Erythroblast (primary cell): Measurements from ENCODE around the gene ST14.
"Not testable (repeated sequence)": the region's sequence is repeated elsewhere in the genome, so short reads cannot be mapped to it uniquely, and the experiment has no call there.

Source experiments
- DNase-seq, 2 experiments: peaks; one replicate each; lab custom pipeline; 2025; lab: John Stamatoyannopoulos, UW
- GATA1 ChIP-seq: IDR thresholded peaks from 2 replicates; pipeline ENCODE4 v1.6.1; 2011; ENCODE audit warnings: low read depth, mild to moderate bottlenecking, control low read depth, low read length, moderate library complexity
- POLR2A ChIP-seq: IDR thresholded peaks from 2 replicates; pipeline ENCODE4 v1.6.1; 2011; ENCODE audit warnings: mild to moderate bottlenecking, low read length

Gene ST14

GRCh38 chr11:130162733-130163132, 3.2 kb downstream of the ST14 start:
- no peak for DNase-seq
- no peak for TF ChIP-seq POLR2A
- TF ChIP-seq GATA1: no peak

GRCh38 chr11:130163346-130164220, 4.0 kb downstream of the ST14 start:
- no peak for DNase-seq
- TF ChIP-seq POLR2A (no peak), GATA1 (no peak)

DNA sequence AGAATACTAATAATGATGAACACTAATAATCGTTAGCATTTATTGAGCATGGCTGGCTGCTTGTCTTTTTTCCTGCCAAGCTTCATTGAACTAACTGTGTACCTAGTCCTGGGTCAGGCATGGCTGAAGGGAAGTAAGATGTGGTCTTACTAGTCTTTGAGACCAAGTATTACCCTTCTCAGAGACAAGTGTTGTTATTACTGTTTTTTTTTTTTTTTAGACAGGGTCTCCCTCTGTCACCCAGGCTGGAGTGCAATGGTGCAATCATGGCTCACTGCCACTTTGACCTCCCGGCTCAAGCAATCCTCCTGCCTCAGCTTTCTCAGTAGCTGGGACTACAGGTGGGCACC, 4.6 kb downstream of the ST14 start:
- TF ChIP-seq GATA1: no peak
- TF ChIP-seq POLR2A: no peak
- DNase-seq: no peak

- TF ChIP-seq POLR2A: no peak
- TF ChIP-seq GATA1: no peak
- DNase-seq: no peak
Observed at GRCh38 chr11:130165601-130166456, 6.2 kb downstream of the ST14 start.

DNA sequence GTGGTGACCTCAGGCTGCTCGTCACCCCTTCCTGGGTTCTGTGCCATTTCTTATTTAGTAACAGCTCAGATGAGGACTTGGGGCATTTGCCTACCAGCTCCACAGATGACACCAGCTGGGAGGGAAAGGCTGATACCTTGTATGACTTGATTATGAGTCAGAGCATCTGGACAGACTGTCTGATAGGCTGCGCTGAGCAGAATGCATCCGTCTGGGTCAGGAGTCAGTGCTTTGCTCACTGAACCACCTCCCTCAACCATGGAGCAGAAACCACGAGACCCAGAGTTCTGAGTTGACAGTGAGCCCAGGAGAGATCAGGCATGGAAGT, 6.8 kb downstream of the ST14 start:
- no peak for TF ChIP-seq GATA1
- TF ChIP-seq POLR2A: no peak
- DNase-seq: no peak

- DNase-seq: no peak
- TF ChIP-seq POLR2A (no peak), GATA1 (no peak)
Observed at GRCh38 chr11:130167146-130167545, 7.6 kb downstream of the ST14 start.

DNA sequence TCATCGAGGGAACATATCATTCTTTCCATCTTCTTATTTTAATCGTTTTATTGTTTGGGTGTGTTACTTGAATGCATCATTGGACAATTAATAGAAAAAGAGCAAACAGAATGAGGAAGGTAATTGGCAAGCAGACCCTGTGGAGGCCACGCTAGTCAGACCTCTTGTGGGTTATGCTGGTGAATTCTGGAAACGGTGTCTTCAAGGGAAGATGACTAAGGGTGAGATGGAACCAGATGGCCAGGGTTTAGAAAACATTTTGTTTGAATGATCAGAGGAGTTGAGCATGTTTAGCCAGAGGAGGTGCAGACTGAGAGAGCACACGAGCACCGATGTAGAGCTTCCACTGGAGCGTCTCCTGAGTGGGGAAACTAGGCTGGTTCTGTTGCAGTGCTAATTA, 8.5 kb downstream of the ST14 start:
- TF ChIP-seq POLR2A: no peak
- no peak for TF ChIP-seq GATA1
- no peak for DNase-seq

DNA sequence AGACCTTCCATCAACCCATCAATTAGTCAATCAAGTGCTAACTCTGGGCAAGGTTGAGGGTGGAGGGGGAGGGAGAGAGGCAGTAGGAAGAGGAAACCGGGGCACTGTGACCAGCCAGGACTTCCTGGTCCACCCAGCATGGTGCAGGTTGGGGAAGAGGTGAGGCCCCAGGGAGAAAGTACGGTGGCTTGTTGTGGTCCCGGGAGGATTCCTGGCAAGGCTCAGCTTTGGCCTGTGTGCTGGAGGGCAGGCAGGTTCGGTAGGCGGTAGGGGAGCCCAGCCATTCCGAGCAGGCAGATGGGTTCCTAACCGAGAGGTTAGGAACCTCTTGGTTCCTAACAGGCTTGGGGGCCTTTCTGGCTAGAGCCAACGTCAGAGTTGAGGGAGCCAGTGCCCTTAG, 10.8 kb downstream of the ST14 start:
- no peak for TF ChIP-seq GATA1
- no peak for TF ChIP-seq POLR2A
- no peak for DNase-seq

GRCh38 chr11:130171534-130171933, 12.0 kb downstream of the ST14 start:
- no peak for DNase-seq
- TF ChIP-seq POLR2A (no peak), GATA1 (no peak)

DNA sequence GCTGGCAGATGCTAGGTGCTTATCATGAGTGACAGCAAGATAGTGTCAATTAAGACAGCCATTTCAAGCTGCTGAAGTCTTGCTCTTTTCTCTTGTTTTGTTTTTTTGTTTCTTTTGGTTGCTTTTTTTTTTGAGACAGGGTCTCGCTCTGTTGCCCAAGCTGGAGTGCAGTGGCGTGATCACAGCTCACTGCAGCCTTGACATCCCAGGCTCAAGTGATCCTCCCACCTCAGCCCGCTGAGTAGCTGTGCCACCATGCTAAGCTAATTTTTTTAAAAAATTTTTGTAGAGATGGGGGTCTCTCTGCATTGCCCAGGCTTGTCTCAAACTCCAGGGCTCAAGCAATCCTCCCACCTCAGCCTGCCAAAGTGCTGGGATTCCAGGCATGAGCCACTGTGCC, 12.4 kb downstream of the ST14 start:
- DNase-seq: not testable (repeated sequence)

DNA sequence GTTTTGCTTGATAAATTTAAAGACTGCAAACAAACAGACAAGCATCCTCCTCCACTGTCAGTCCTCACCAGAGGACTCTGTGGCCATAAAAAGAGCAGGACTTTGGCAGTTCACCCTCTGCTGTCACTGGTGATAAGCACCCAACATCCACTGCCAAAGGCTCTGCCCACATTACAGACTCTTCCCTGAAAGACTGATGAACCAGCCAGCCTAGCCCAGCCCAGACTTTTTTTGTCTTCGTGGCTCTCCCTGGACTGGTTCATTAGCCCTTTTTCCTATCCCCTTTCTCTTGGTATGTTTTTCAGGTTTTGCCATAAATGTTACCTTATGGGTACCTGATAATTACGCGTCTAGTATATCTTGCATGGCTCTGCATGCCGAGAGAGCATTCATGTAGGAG, 15.1 kb downstream of the ST14 start:
- no peak for TF ChIP-seq POLR2A
- TF ChIP-seq GATA1: no peak
- DNase-seq: no peak

DNA sequence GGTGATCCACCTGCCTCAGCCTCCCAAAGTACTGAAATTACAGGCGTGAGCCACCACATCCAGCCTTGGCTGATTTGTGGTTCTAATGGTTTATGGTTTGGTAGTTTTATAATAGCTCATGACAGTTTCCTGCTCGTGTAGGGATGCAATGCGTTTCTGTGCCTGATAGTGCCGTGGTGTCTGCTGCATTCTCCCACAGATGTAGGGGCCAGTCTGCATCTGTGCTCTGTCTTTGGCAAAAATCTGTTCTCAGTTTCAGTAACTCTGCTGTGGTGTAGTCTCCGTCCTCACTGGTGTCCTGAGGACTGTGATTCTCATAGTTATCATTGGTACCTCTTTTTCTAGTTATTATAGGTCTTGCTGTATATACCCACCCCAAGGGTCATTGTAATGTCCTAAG, 16.3 kb downstream of the ST14 start:
- TF ChIP-seq POLR2A: no peak
- TF ChIP-seq GATA1: no peak
- DNase-seq: no peak

DNA sequence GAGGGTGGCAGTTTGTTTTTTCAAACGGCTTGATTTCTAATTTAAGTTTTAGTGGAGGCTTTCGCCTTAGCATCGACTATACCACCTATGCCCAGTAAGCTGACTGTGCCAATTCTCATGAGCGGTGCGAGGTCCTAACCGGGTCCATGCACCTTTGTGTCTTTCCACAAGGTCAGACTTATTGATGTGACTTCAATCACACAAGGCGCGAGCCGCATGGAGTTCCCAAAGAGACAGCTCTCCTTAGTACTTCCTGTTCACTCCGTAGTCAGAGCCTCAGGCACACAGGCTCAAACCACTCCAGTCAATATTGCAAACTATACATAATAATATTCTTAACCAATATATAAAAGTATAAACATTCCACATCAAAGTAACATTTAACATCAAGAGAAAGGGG, 18.2 kb downstream of the ST14 start:
- DNase-seq: no peak
- no peak for TF ChIP-seq POLR2A
- no peak for TF ChIP-seq GATA1

DNA sequence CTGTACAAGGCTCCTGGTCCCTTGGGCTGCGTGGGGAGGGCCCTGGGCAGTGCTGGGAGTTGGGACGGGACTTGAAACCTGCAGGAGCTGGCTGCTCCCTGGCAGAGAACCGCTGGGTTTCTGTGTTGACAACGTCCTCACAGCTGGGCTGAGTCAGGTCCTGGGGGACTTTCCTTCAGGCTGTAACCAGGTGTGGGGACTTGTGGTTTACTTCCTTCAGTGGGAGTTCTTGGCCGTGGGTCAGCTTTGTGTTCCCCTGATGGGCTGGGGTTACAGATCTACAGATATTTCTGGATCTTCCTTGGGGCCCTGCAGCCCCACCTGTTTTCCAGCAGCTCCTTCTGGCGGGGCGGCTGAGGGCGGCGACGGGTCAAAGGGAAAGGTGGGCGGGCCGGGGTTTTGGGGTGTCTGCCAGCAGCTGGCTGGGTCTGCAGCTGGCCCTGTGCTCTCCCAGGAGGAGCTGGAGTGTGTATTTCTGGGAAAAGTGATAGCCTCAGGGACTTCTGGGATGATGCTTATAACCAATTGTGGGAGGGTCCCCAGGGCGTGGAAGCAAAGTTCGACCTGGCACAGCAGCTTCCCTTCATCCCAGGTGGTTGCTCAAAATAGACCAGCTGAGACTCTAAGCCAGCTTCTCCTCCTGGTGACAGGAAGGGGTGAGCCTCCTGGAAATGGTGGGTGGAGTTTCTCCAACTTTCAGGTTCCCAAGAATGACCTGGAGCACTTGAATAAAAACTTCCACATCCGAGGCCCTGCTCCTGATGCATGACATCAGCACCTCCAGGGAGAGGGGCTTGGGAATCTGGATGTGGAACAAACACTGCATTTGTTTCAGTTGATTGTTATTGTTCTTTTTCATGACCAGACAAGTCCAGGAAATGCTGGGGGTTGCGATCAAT, 19.1 kb downstream of the ST14 start:
- TF ChIP-seq GATA1: no peak
- TF ChIP-seq POLR2A: no peak
- no peak for DNase-seq
